H1 (cell line): ENCODE data around the gene TUT7. TPM values are rescaled to one million over a fixed set of nuclear protein-coding genes. Genes with fewer than 3 reads are reported as not detected.
"Not testable (repeated sequence)": the region's sequence is repeated elsewhere in the genome, so short reads cannot be mapped to it uniquely, and the experiment has no call there.

ENCODE experiments used
- CTCF ChIA-PET: fragments of 300-600 bp; sonication (Branson Sonifier 250); formaldehyde crosslinking; loops from one replicate; lab custom pipeline; 2021; ENCODE audit not compliant: partially characterized antibody; lab: Charles Lee
- POLR2A ChIA-PET: fragments of 300-600 bp; sonication (Branson Sonifier 250); formaldehyde crosslinking; loops from one replicate; lab custom pipeline; 2021; ENCODE audit warnings: inconsistent platforms; ENCODE audit not compliant: partially characterized antibody; lab: Charles Lee
- DNase-seq, 2 experiments: peaks; one replicate each; pipeline versions ENCODE4 v3.0.0 to v3.0.0-alpha.2; 2010 to 2022; ENCODE audit warnings: low spot score in 2 of 2, low read depth in 1 of 2, mixed read lengths in 1 of 2
- FAIRE-seq: peaks from 2 replicates; lab custom pipeline; 2011; peaks lifted over from hg19 to GRCh38; lab: Jason Lieb, UNC
- H2AFZ ChIP-seq: 2 replicates; pipeline ENCODE4 v1.8.1; 2012; ENCODE audit warnings: low read length, inconsistent platforms
- H2AK5ac ChIP-seq: 2 replicates; pipeline ENCODE4 v1.6.1; 2013; ENCODE audit warnings: low read depth, low read length
- H2BK120ac ChIP-seq: replicated peaks from 2 replicates; pipeline ENCODE3; 2013; ENCODE audit warnings: low read depth, low read length, inconsistent platforms
- H2BK12ac ChIP-seq: 2 replicates; pipeline ENCODE4 v1.6.1; 2013; ENCODE audit warnings: low read depth, low read length
- H2BK15ac ChIP-seq: 2 replicates; pipeline ENCODE4 v1.6.1; 2013; ENCODE audit warnings: low read length
- H2BK20ac ChIP-seq: 2 replicates; pipeline ENCODE4 v1.6.1; 2013; ENCODE audit warnings: low read length
- H2BK5ac ChIP-seq: 2 replicates; pipeline ENCODE4 v1.6.1; 2013; ENCODE audit warnings: low read depth, low read length
- H3K14ac ChIP-seq: 2 replicates; pipeline ENCODE4 v1.6.1; 2013; ENCODE audit warnings: inconsistent platforms; ENCODE audit not compliant: insufficient read length
- H3K18ac ChIP-seq: 2 replicates; pipeline ENCODE4 v1.6.1; 2013; ENCODE audit warnings: low read length; ENCODE audit errors: extremely low read depth
- H3K23ac ChIP-seq: 2 replicates; pipeline ENCODE4 v1.6.1; 2013; ENCODE audit warnings: inconsistent platforms; ENCODE audit not compliant: insufficient read length
- H3K23me2 ChIP-seq: 2 replicates; pipeline ENCODE4 v1.6.1; 2013; ENCODE audit warnings: low read depth, low read length
- H3K27ac ChIP-seq: 2 replicates; pipeline ENCODE4 v1.6.1; 2011; ENCODE audit warnings: low read depth, low read length, inconsistent platforms
- H3K27me3 ChIP-seq, 4 experiments: replicated peaks in 1 of 4; 1 replicate in 1 of 4; 2 replicates in 3 of 4; pipeline versions ENCODE4 v1.6.1 to v1.8.1; 2011 to 2013; ENCODE audit warnings: low read length in 3 of 4, mild to moderate bottlenecking in 3 of 4, inconsistent platforms in 2 of 4, mixed read lengths in 2 of 4, moderate library complexity in 1 of 4; ENCODE audit not compliant: control insufficient read depth in 3 of 4, insufficient read depth in 3 of 4; ENCODE audit errors: extremely low read depth in 1 of 4
- H3K36me3 ChIP-seq, 4 experiments: 2 replicates each; pipeline versions ENCODE4 v1.6.1 to v1.8.1; 2011 to 2013; ENCODE audit warnings: mild to moderate bottlenecking in 4 of 4, low read length in 3 of 4, moderate library complexity in 2 of 4, control low read depth in 1 of 4, inconsistent platforms in 1 of 4; ENCODE audit not compliant: insufficient read depth in 4 of 4, control insufficient read depth in 2 of 4
- H3K4ac ChIP-seq: replicated peaks from 2 replicates; pipeline ENCODE3; 2013; ENCODE audit warnings: low read length, low read depth, mixed read lengths, inconsistent platforms; ENCODE audit not compliant: insufficient read length
- H3K4me1 ChIP-seq, 4 experiments: replicated peaks in 1 of 4; 1 replicate in 1 of 4; 2 replicates in 3 of 4; pipeline versions ENCODE4 v1.6.1 to v1.8.1; 2011 to 2013; ENCODE audit warnings: low read length in 3 of 4, inconsistent platforms in 2 of 4, mixed read lengths in 1 of 4; ENCODE audit not compliant: insufficient read depth in 4 of 4, control insufficient read depth in 3 of 4
- H3K4me2 ChIP-seq, 2 experiments: 2 replicates each; pipeline versions ENCODE4 v1.6.1 to v1.8.1; 2011 to 2013; ENCODE audit warnings: low read depth in 2 of 2, low read length in 2 of 2, control low read depth in 1 of 2, inconsistent platforms in 1 of 2, mild to moderate bottlenecking in 1 of 2; ENCODE audit not compliant: insufficient read depth in 1 of 2
- H3K4me3 ChIP-seq, 4 experiments: fragments of 200-600, 300-600 bp in 1 of 4; sonication (generic), shearing (Covaris generic), sonication (Bioruptor Twin) in 1 of 4; 2 replicates each; pipeline versions ENCODE4 v1.5.1 to v1.8.1; 2011 to 2016; ENCODE audit warnings: low read length in 4 of 4, low read depth in 3 of 4, control low read depth in 2 of 4, inconsistent platforms in 2 of 4, mild to moderate bottlenecking in 2 of 4, mixed read lengths in 1 of 4, moderate library complexity in 1 of 4; ENCODE audit not compliant: insufficient read depth in 2 of 4; ENCODE audit errors: extremely low read depth in 1 of 4
- H3K56ac ChIP-seq: replicated peaks from 2 replicates; pipeline ENCODE3; 2013; ENCODE audit warnings: low read depth, mild to moderate bottlenecking, mixed read lengths, low read length, inconsistent platforms; ENCODE audit not compliant: insufficient read length
- H3K79me1 ChIP-seq: 2 replicates; pipeline ENCODE4 v1.6.1; 2013; ENCODE audit warnings: low read depth, low read length, control low read depth
- H3K79me2 ChIP-seq, 2 experiments: 2 replicates each; pipeline versions ENCODE4 v1.6.1 to v1.8.1; 2012 to 2013; ENCODE audit warnings: low read length in 2 of 2, mild to moderate bottlenecking in 2 of 2, inconsistent platforms in 1 of 2; ENCODE audit not compliant: insufficient read depth in 2 of 2, control insufficient read depth in 1 of 2
- H3K9ac ChIP-seq, 4 experiments: replicated peaks in 1 of 4; 1 replicate in 1 of 4; 2 replicates in 3 of 4; pipeline versions ENCODE4 v1.6.1 to v1.8.1; 2011 to 2013; ENCODE audit warnings: low read depth in 3 of 4, low read length in 3 of 4, control low read depth in 2 of 4, mild to moderate bottlenecking in 2 of 4, moderate library complexity in 2 of 4, inconsistent platforms in 1 of 4; ENCODE audit errors: extremely low read depth in 1 of 4
- H3K9me3 ChIP-seq, 2 experiments: 2 replicates each; pipeline versions ENCODE4 v1.6.1 to v1.8.1; 2012 to 2013; ENCODE audit warnings: mild to moderate bottlenecking in 2 of 2, moderate library complexity in 2 of 2, control low read depth in 1 of 2, inconsistent platforms in 1 of 2, low read depth in 1 of 2, low read length in 1 of 2, mixed read lengths in 1 of 2; ENCODE audit not compliant: insufficient read depth in 2 of 2
- H4K20me1 ChIP-seq, 2 experiments: replicated peaks in 1 of 2; 2 replicates each; pipeline versions ENCODE3 to v1.8.1; 2011 to 2013; ENCODE audit warnings: inconsistent platforms in 2 of 2, low read length in 2 of 2, mild to moderate bottlenecking in 1 of 2; ENCODE audit not compliant: insufficient read depth in 2 of 2, control insufficient read depth in 1 of 2
- H4K5ac ChIP-seq: 2 replicates; pipeline ENCODE4 v1.6.1; 2013; ENCODE audit warnings: low read length, low read depth, mixed read lengths, inconsistent platforms; ENCODE audit not compliant: insufficient read length
- H4K8ac ChIP-seq: 2 replicates; pipeline ENCODE4 v1.8.0; 2013; ENCODE audit warnings: mild to moderate bottlenecking, moderate library complexity, low read length, inconsistent platforms; ENCODE audit not compliant: insufficient read depth; ENCODE audit errors: extremely low read depth
- H4K91ac ChIP-seq: replicated peaks from 2 replicates; pipeline ENCODE3; 2013; ENCODE audit warnings: low read length, mixed read lengths, inconsistent platforms; ENCODE audit not compliant: insufficient read length
- KDM5A ChIP-seq: fragments of 200-600 bp; IDR thresholded peaks from 2 replicates; pipeline ENCODE4 v1.7.1; 2012; ENCODE audit warnings: mild to moderate bottlenecking, low read length, inconsistent platforms, mixed read lengths
- TCF12 ChIP-seq: IDR thresholded peaks from 2 replicates; pipeline ENCODE4 v1.6.1; 2011; ENCODE audit warnings: low read depth, mild to moderate bottlenecking, low read length
- WGBS, 2 experiments: shearing (Covaris generic) in 1 of 2; methylation state at CpG; one replicate each; pipeline versions ENCODE4 v1.1.6 to v1.1.7; 2013 to 2015; ENCODE audit warnings: low lambda C conversion rate in 2 of 2, mixed read lengths in 2 of 2, inconsistent platforms in 1 of 2, low coverage in 1 of 2, missing lambda C conversion rate in 1 of 2; ENCODE audit not compliant: insufficient replicate concordance in 2 of 2, insufficient coverage in 1 of 2, insufficient read length in 1 of 2; ENCODE audit errors: extremely low coverage in 1 of 2, missing lambda C conversion rate in 1 of 2; 5-methylcytosine and 5-hydroxymethylcytosine counted together
- polyA plus RNA-seq, 7 experiments: library from polyadenylated mRNA; depleted of rRNA in 3 of 7; stranded (reverse) in 5 of 7; unstranded in 2 of 7; fragments of >200 nt in 5 of 7; fragments of 200-250 nt in 2 of 7; gene quantifications; 1 replicate in 5 of 7; 2 replicates in 1 of 7; 4 replicates in 1 of 7; pipeline versions ENCODE4 v1.2.1 to v1.2.3, GENCODE V29; 2011 to 2013; ENCODE audit warnings: missing spikeins in 2 of 7, mixed read lengths in 2 of 7
- total RNA-seq: library from RNA; stranded (reverse); fragmentation: NEBNext Ultra II Directional; extraction: Animal tissue kit (Norgen Biotek cat#: 25700); gene quantifications from 2 replicates; pipeline ENCODE4 v1.2.1, GENCODE V29; 2021
- TF ChIP-seq, protein P1 (sequence below): IDR thresholded peaks from 2 replicates; pipeline ENCODE4 v1.6.1; 2012; ENCODE audit warnings: low read length, inconsistent platforms

TUT7 gene
- total and polyA plus RNA-seq, 2 of the 8 experiments (the other 6 are each of a cell fraction or from before 2014, with no cell fraction given), result 4.8 to 19.3 TPM

DNA sequence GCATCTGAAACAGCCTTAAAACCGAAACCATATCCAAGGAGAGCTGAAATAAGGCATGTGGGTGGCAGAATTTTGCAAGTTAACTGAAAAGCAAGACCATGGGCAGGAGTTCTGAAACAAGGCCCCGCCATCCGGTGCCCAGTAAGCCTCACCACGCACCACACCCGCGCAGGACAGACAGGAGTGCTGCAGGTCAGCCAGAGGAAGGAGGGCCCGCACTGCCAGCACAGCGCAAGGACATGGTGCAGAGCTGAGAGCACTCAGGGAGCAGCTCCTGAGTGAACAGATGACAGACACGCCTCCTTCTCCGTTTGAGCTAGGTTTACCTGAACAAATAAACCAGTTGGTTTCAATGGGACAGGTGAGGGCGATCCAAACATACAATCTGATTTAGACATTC lies 55.3 kb downstream of the TUT7 start (continued):
- TF ChIP-seq TCF12 (no peak), KDM5A (no peak)
- TF ChIP-seq, protein P1, sequence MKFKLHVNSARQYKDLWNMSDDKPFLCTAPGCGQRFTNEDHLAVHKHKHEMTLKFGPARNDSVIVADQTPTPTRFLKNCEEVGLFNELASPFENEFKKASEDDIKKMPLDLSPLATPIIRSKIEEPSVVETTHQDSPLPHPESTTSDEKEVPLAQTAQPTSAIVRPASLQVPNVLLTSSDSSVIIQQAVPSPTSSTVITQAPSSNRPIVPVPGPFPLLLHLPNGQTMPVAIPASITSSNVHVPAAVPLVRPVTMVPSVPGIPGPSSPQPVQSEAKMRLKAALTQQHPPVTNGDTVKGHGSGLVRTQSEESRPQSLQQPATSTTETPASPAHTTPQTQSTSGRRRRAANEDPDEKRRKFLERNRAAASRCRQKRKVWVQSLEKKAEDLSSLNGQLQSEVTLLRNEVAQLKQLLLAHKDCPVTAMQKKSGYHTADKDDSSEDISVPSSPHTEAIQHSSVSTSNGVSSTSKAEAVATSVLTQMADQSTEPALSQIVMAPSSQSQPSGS, result no peak
- TF ChIP-seq, all 59 proteins: peak for 0

DNA sequence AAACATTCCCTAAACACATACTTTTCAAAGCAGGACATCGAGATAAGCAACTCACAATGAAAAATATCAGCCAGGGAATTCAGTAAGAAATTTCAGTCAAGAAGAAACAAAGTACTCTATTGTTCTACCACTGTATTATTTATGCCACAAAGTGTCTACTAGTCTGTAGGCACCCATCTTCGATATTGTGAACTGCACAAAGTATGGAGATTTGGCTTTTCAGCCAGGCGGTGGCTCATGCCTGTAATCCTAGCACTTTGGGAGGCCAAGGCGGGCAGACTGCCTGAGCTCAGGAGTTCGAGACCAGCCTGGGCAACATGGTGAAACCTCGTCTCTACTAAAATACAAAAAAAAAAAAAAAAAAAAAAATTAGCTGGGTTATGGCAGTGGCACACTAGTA lies 63.9 kb downstream of the TUT7 start:
- H3K9me3 ChIP-seq, H2AK5ac ChIP-seq, H3K56ac ChIP-seq, H3K4me1 ChIP-seq, H2BK120ac ChIP-seq, CTCF ChIA-PET, H3K79me2 ChIP-seq, H4K8ac ChIP-seq, H4K5ac ChIP-seq, H4K20me1 ChIP-seq, H2BK12ac ChIP-seq, H2BK15ac ChIP-seq, H3K4me2 ChIP-seq, H3K79me1 ChIP-seq, H3K27ac ChIP-seq, H3K23ac ChIP-seq, H3K9ac ChIP-seq, H3K36me3 ChIP-seq, H2AFZ ChIP-seq, H3K14ac ChIP-seq, DNase-seq, H2BK5ac ChIP-seq, POLR2A ChIA-PET, H3K4ac ChIP-seq, H3K18ac ChIP-seq, FAIRE-seq, H3K23me2 ChIP-seq, H2BK20ac ChIP-seq, H3K4me3 ChIP-seq, H4K91ac ChIP-seq, H3K27me3 ChIP-seq: not testable (repeated sequence)
- WGBS, 2 experiments, result 88% methylated on average over 6 of the region's 6 CpGs; no CpG with 5 or more reads in 1 of the 2 experiments
